ENCODE results near the gene MIER3.
A peak's percentile ranks its signal among the peaks of the same experiment; 100 is the strongest.

Gene MIER3

GRCh38 chr5:56974241-56974640 lies 22.3 kb upstream of the MIER3 start:
- Mint-ChIP-seq H3K4me3 (no peak overlapping the region), H3K4me1 (no peaks in the 10 kb centered on the region), H3K27ac (no peak overlapping the region), H3K36me3 (no peaks in the 10 kb centered on the region), H3K9me3 (no peaks in the 10 kb centered on the region), H3K27me3 (no peaks in the 10 kb centered on the region)

DNA sequence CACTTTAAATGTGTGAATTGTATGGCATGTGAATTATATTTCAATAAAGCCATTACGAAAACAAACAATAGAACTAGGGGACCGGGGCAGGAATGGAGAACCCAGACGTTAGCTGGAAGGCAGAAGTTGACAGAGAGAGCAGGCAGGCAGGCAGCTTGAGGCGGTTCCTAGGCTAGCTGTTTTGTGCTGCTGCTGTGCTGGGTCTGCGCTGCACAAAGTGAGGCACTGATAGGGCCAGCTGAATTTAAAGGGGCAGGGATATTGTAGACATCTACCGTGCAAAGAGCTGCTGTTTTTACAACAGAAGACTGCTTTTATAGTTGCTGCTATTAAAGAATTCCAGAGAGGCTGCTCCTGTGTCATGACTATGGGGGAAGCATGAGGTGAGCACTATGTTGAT lies 21.6 kb upstream of the MIER3 start:
- H3K4me3 Mint-ChIP-seq = no peak overlapping the region
- no peaks in the 10 kb centered on the region for H3K9me3 Mint-ChIP-seq
- H3K27me3 Mint-ChIP-seq = no peaks in the 10 kb centered on the region
- H3K4me1 Mint-ChIP-seq = no peaks in the 10 kb centered on the region
- H3K27ac Mint-ChIP-seq = no peak overlapping the region
- no peaks in the 10 kb centered on the region for H3K36me3 Mint-ChIP-seq

DNA sequence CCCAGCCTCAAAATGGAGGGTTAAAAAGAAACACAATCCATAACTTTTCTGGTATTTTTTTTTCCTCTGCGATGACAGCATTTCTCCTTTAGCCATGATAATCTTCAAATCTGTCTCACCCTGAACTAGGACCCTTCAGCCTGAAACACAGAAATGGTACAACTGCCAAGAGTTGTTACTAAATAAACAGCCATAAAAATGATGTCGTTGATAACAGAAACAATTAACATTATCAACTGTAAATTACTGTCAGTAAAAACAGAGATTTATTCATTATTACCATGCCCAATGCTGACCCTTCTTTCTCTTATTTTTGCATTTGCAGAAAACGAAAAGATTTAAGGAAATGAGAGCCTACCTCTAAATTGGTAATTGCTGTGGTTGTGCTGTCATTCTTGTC lies 19.4 kb upstream of the MIER3 start:
- H3K27me3 Mint-ChIP-seq = peaks cover under 1% of the 10 kb centered on the region
- H3K4me3 Mint-ChIP-seq = no peak overlapping the region
- H3K36me3 Mint-ChIP-seq = no peaks in the 10 kb centered on the region
- H3K9me3 Mint-ChIP-seq = no peaks in the 10 kb centered on the region
- no peaks in the 10 kb centered on the region for H3K4me1 Mint-ChIP-seq
- no peak overlapping the region for H3K27ac Mint-ChIP-seq

DNA sequence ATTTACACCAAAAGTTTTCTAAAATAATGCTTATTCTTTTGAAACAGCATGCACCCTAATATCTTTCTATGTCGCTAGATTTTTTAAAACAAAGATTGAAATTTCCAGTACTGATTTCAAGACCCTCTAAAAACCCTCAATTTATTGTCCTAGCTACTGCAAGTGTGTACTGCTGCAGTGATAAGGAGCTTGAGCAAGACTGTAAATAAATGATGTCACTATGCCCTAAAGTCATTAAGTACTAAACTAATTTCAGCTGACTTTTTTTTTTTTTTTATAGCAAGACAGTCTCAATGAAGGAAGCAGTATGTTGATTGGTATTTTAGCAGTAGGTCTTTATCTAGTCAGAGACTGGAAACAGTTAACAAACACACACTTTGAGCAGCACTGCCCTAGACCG lies 12.2 kb upstream of the MIER3 start:
- peaks cover 13% of the 10 kb centered on the region for H3K27me3 Mint-ChIP-seq
- H3K9me3 Mint-ChIP-seq = no peaks in the 10 kb centered on the region
- H3K4me1 Mint-ChIP-seq = no peaks in the 10 kb centered on the region
- no peaks in the 10 kb centered on the region for H3K36me3 Mint-ChIP-seq
- H3K27ac Mint-ChIP-seq = no peak overlapping the region
- no peak overlapping the region for H3K4me3 Mint-ChIP-seq

DNA sequence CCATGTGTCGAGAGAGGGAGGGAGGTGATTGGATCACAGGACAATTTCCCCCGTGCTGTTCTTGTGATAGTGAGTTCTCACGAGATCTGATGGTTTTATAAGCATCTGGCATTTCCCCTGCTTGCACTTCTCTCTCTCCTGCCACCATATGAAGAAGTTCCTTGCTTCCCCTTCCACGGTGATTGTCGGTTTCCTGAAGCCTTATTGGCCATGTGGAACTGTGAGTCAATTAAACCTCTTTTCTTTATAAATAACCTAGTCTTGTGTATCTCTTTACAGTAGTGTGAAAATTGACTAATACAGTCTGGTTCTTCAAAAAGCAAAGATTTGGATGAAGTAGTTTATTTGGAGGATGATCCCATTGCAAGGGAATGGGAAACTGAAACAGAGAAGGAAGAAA lies 11.3 kb upstream of the MIER3 start:
- H3K9me3 Mint-ChIP-seq = no peaks in the 10 kb centered on the region
- H3K4me3 Mint-ChIP-seq = no peak overlapping the region
- H3K36me3 Mint-ChIP-seq = no peaks in the 10 kb centered on the region
- no peak overlapping the region for H3K27ac Mint-ChIP-seq
- no peaks in the 10 kb centered on the region for H3K4me1 Mint-ChIP-seq
- peaks cover 13% of the 10 kb centered on the region for H3K27me3 Mint-ChIP-seq

DNA sequence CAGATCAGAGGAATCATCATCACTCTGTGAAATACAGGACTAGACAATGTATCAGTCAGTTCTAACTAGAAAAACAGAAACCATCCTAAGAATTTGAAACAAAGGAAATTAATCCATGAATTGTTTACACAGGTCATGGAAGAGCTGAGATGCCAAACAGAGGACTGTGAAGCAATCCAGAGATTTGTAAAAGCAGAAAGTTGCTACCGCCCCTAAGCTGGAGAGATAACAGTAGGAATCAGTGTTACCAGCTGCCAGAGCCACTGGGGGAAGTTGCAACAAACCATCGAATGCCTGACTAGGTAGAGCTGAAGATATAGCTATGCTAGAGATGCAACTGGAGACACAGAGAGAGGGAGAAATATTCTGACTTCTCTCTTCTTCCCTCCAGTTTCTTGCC lies 10.4 kb upstream of the MIER3 start:
- Mint-ChIP-seq H3K27me3 (peaks cover 15% of the 10 kb centered on the region), H3K27ac (no peak overlapping the region), H3K4me3 (no peak overlapping the region), H3K9me3 (no peaks in the 10 kb centered on the region), H3K36me3 (no peaks in the 10 kb centered on the region), H3K4me1 (no peaks in the 10 kb centered on the region)

GRCh38 chr5:56961746-56962145 lies 9.8 kb upstream of the MIER3 start:
- Mint-ChIP-seq H3K9me3 (no peaks in the 10 kb centered on the region), H3K36me3 (no peaks in the 10 kb centered on the region), H3K27me3 (peaks cover 16% of the 10 kb centered on the region), H3K4me1 (no peaks in the 10 kb centered on the region), H3K4me3 (no peak overlapping the region), H3K27ac (no peak overlapping the region)

- H3K4me3 Mint-ChIP-seq = no peak overlapping the region
- no peaks in the 10 kb centered on the region for H3K4me1 Mint-ChIP-seq
- H3K27ac Mint-ChIP-seq = no peak overlapping the region
- H3K27me3 Mint-ChIP-seq = peaks cover 13% of the 10 kb centered on the region
- no peaks in the 10 kb centered on the region for H3K9me3 Mint-ChIP-seq
- H3K36me3 Mint-ChIP-seq = no peaks in the 10 kb centered on the region
These were observed 7.4 kb upstream of the MIER3 start for GRCh38 chr5:56959326-56959725.

DNA sequence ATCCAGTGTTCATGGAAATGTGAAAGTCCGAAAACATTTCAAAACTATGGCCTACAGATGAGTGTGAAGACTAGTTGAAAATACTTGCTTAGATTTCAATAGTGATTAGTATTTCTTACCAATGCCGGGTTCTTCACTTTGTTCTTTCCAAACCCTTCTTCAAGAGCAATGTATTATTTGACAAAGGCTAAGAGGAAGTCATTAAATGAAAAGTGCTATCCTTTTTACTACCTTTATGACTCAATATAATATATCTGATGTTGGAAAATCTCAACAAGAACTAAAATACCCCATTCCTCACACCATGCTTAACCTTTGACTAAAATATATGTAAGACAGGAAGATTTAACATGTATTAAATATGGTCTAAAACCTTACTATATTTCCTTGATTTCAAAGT lies 6.7 kb upstream of the MIER3 start:
- Mint-ChIP-seq H3K27ac (no peak overlapping the region), H3K4me3 (no peak overlapping the region), H3K27me3 (peaks cover 13% of the 10 kb centered on the region), H3K36me3 (no peaks in the 10 kb centered on the region), H3K4me1 (no peaks in the 10 kb centered on the region), H3K9me3 (no peaks in the 10 kb centered on the region)

GRCh38 chr5:56954262-56954661 lies 2.3 kb upstream of the MIER3 start:
- H3K27ac Mint-ChIP-seq = no peak overlapping the region
- no peak overlapping the region for H3K4me3 Mint-ChIP-seq
- H3K9me3 Mint-ChIP-seq = no peaks in the 10 kb centered on the region
- no peaks in the 10 kb centered on the region for H3K36me3 Mint-ChIP-seq
- peaks cover 9% of the 10 kb centered on the region for H3K27me3 Mint-ChIP-seq
- H3K4me1 Mint-ChIP-seq = peaks cover 17% of the 10 kb centered on the region

DNA sequence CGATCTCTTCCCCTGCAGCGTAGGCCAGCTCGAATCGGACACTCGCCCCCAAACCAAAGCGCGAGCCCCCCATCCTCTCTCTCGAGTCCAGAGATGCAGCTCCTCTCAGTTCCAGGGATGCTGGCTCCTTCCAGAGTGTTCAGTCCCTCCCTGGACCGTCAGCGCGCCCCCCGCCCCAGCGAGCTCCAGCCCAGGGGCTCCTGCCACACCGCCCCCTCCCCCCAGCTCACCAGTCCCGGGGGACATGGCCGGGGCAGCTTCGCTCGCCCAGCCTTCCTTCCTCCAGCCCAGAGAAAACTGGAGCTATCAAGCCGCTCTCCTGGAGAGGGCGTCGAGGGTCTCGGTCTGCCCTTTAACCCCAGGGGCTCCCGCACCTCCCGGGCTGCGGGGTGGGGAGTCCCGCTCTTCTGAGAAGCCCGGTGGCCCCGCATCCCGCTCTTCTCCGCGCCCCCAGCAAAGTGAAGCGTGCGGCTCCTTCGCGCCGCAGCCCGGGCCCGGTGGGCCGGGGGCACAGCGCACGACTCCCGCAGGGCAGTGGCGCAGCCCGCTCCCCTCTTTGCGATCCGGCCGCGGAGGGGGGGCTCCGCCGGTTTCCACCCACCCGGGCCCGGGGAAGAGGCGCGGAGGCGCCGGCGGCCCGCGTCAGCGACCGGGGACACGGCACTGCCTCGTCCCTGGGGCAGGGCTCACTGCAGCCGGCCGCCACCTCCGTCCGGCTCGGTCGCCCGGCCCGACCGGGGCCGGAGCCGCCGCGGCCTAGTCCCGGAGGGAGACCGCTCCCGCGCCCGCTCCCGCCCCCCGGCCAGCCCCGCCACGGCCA lies 587 bp downstream of the MIER3 start:
- Mint-ChIP-seq H3K4me3 (peak overlapping the region; percentile 94), H3K27ac (peak overlapping the region; percentile 76), H3K36me3 (no peaks in the 10 kb centered on the region), H3K9me3 (no peaks in the 10 kb centered on the region), H3K27me3 (peaks cover 4% of the 10 kb centered on the region), H3K4me1 (peaks cover 25% of the 10 kb centered on the region)

DNA sequence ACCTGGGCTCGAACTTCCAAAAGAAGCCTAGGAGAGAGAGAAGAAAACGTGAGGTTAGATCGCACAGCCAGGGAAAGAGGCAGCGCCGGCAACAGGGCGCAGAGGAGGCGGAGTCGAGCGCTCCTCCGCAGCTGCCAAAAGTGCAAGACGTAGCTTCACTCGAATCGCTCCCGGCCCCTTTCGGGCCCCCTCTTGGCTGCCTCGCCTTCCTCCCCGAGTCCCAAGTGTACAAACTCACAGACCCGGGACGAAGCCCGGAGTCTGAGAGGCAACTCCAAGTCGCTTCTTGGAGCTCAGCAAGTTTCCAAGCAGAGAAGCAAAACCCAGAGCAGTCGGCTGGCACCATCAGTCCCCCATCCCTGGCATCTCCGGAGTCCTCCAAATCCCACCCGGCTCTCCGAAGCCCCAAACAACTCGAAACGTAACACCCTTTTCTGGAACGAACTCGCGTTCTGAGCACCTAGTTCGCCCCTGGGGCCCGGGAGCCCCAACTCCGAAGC lies 1.2 kb downstream of the MIER3 start:
- peaks cover 4% of the 10 kb centered on the region for H3K27me3 Mint-ChIP-seq
- H3K27ac Mint-ChIP-seq = peak overlapping the region; percentile 76
- peaks cover 25% of the 10 kb centered on the region for H3K4me1 Mint-ChIP-seq
- H3K4me3 Mint-ChIP-seq = peak overlapping the region; percentile 94
- H3K9me3 Mint-ChIP-seq = no peaks in the 10 kb centered on the region
- peaks cover 4% of the 10 kb centered on the region for H3K36me3 Mint-ChIP-seq

GRCh38 chr5:56947052-56947451 lies 4.9 kb downstream of the MIER3 start:
- Mint-ChIP-seq H3K4me1 (peaks cover 24% of the 10 kb centered on the region), H3K36me3 (peaks cover 19% of the 10 kb centered on the region), H3K9me3 (no peaks in the 10 kb centered on the region), H3K27me3 (no peaks in the 10 kb centered on the region), H3K27ac (no peak overlapping the region), H3K4me3 (no peak overlapping the region)

- H3K4me1 Mint-ChIP-seq = peaks cover 12% of the 10 kb centered on the region
- peaks cover 35% of the 10 kb centered on the region for H3K36me3 Mint-ChIP-seq
- H3K4me3 Mint-ChIP-seq = no peak overlapping the region
- H3K9me3 Mint-ChIP-seq = no peaks in the 10 kb centered on the region
- no peak overlapping the region for H3K27ac Mint-ChIP-seq
- H3K27me3 Mint-ChIP-seq = no peaks in the 10 kb centered on the region
These were observed 9.9 kb downstream of the MIER3 start for GRCh38 chr5:56941981-56942380.

GRCh38 chr5:56938858-56939257 lies 13.1 kb downstream of the MIER3 start:
- peaks cover 12% of the 10 kb centered on the region for H3K4me1 Mint-ChIP-seq
- H3K27ac Mint-ChIP-seq = no peak overlapping the region
- no peaks in the 10 kb centered on the region for H3K27me3 Mint-ChIP-seq
- H3K9me3 Mint-ChIP-seq = no peaks in the 10 kb centered on the region
- H3K36me3 Mint-ChIP-seq = peaks cover 34% of the 10 kb centered on the region
- H3K4me3 Mint-ChIP-seq = no peak overlapping the region

DNA sequence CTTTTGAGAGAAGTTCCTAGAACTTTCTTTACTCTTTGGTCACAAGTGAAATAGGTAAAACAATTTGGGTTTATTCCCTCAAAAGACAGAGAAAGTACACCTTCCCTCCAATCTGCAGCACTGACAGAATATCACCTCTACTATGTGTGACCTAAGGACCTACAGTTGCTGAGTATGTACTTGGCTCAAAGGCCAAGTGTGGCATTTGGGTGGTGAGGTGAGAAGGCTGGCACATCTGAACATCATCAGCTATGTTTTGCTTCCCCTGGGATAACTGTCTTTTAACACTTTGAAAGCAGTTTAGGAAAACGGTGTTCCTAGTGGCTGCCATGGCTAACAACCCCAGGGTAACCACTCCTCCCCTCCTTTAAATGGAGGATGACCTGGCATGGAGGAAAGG lies 17.6 kb downstream of the MIER3 start:
- no peak overlapping the region for H3K27ac Mint-ChIP-seq
- no peaks in the 10 kb centered on the region for H3K9me3 Mint-ChIP-seq
- no peaks in the 10 kb centered on the region for H3K27me3 Mint-ChIP-seq
- no peak overlapping the region for H3K4me3 Mint-ChIP-seq
- peaks cover 8% of the 10 kb centered on the region for H3K36me3 Mint-ChIP-seq
- no peaks in the 10 kb centered on the region for H3K4me1 Mint-ChIP-seq

- Mint-ChIP-seq H3K9me3 (no peaks in the 10 kb centered on the region), H3K36me3 (peaks cover 19% of the 10 kb centered on the region), H3K27me3 (no peaks in the 10 kb centered on the region), H3K4me1 (peaks cover 10% of the 10 kb centered on the region), H3K4me3 (no peak overlapping the region), H3K27ac (no peak overlapping the region)
These were observed 29.0 kb downstream of the MIER3 start for GRCh38 chr5:56922922-56923321.
